GM23338 (cell line): ENCODE data around the gene PTPRO. TPM values are rescaled to one million over a fixed set of nuclear protein-coding genes. Genes with fewer than 3 reads are reported as not detected.

ENCODE experiments used
- ATAC-seq: fragments of 200-7000 bp; cut with Tn5 transposase; 3 replicates; pipeline ENCODE4 v1.9.1; 2020
- DNase-seq: peaks from one replicate; pipeline ENCODE4 v3.0.0-alpha.2; 2015; ENCODE audit warnings: low spot score
- H2AFZ ChIP-seq: fragments of 200-600 bp; sonication (generic); 2 replicates; pipeline ENCODE4 v1.8.0; 2016; ENCODE audit warnings: antibody characterized with exemption, mild to moderate bottlenecking, moderate library complexity
- H3F3A ChIP-seq: fragments of 200-600 bp; sonication (generic); replicated peaks from 2 replicates; pipeline ENCODE4 v1.8.0; 2017; ENCODE audit warnings: antibody characterized with exemption, mixed run types, low read depth
- H3K27ac ChIP-seq: fragments of 200-600 bp; sonication (generic); 2 replicates; pipeline ENCODE4 v1.6.1; 2016; ENCODE audit warnings: low read depth
- H3K27me3 ChIP-seq: fragments of 200-600 bp; sonication (generic); 2 replicates; pipeline ENCODE4 v1.8.0; 2016; ENCODE audit warnings: mild to moderate bottlenecking, mixed run types, moderate library complexity; ENCODE audit not compliant: insufficient read depth
- H3K36me3 ChIP-seq: fragments of 200-600 bp; sonication (generic); 2 replicates; pipeline ENCODE4 v1.8.0; 2016; ENCODE audit warnings: mild to moderate bottlenecking; ENCODE audit not compliant: insufficient read depth
- H3K4me1 ChIP-seq: fragments of 200-600 bp; sonication (generic); 2 replicates; pipeline ENCODE4 v1.8.0; 2016; ENCODE audit warnings: mild to moderate bottlenecking, moderate library complexity; ENCODE audit not compliant: insufficient read depth
- H3K4me2 ChIP-seq: fragments of 200-600 bp; sonication (generic); 2 replicates; pipeline ENCODE4 v1.7.1; 2017; ENCODE audit warnings: mixed run types
- H3K4me3 ChIP-seq: fragments of 200-600 bp; sonication (generic); 2 replicates; pipeline ENCODE4 v1.6.1; 2016; ENCODE audit warnings: mixed run types
- H3K79me2 ChIP-seq: fragments of 200-600 bp; sonication (generic); replicated peaks from 2 replicates; pipeline ENCODE4 v1.8.0; 2017; ENCODE audit warnings: mild to moderate bottlenecking; ENCODE audit not compliant: insufficient read depth
- H3K9me2 ChIP-seq: fragments of 200-600 bp; sonication (generic); 2 replicates; pipeline ENCODE4 v1.8.0; 2017; ENCODE audit not compliant: insufficient read depth
- H4K20me1 ChIP-seq: fragments of 200-600 bp; sonication (generic); replicated peaks from 2 replicates; pipeline ENCODE4 v1.8.0; 2017; ENCODE audit warnings: mild to moderate bottlenecking; ENCODE audit not compliant: insufficient read depth
- H3K27ac Mint-ChIP-seq: 2 replicates; pipeline ENCODE4 v1.8.0; 2020; ENCODE audit warnings: inconsistent platforms, mild to moderate bottlenecking, moderate library complexity, mixed read lengths
- H3K27me3 Mint-ChIP-seq: 3 replicates; pipeline ENCODE4 v1.8.0; 2022; ENCODE audit warnings: low read depth, mild to moderate bottlenecking, moderate library complexity, mixed read lengths, inconsistent platforms; ENCODE audit not compliant: insufficient read depth, poor library complexity
- H3K36me3 Mint-ChIP-seq: 3 replicates; pipeline ENCODE4 v1.8.0; 2021; ENCODE audit warnings: low read depth, mild to moderate bottlenecking, inconsistent platforms, moderate library complexity, mixed read lengths
- H3K4me1 Mint-ChIP-seq: 3 replicates; pipeline ENCODE4 v1.8.0; 2020; ENCODE audit warnings: mild to moderate bottlenecking, inconsistent platforms, mixed read lengths
- H3K4me3 Mint-ChIP-seq: 3 replicates; pipeline ENCODE4 v1.8.0; 2021; ENCODE audit warnings: moderate library complexity, mild to moderate bottlenecking, inconsistent platforms, mixed read lengths
- H3K9me3 Mint-ChIP-seq: 3 replicates; pipeline ENCODE4 v1.8.0; 2020; ENCODE audit warnings: moderate library complexity, mild to moderate bottlenecking, inconsistent platforms, mixed read lengths
- CTCF ChIP-seq, 2 experiments: fragments of 200-600 bp in 1 of 2; sonication (generic) in 1 of 2; conservative IDR thresholded peaks; 2 replicates each; pipeline versions ENCODE4 v1.5.1 to v1.6.1; 2016 to 2017; ENCODE audit warnings: antibody characterized with exemption in 2 of 2, low read depth in 2 of 2, mild to moderate bottlenecking in 2 of 2, moderate library complexity in 1 of 2
- JUNB ChIP-seq: IDR thresholded peaks from one replicate; pipeline ENCODE4 v1.6.1; 2016; ENCODE audit warnings: antibody characterized with exemption; ENCODE audit not compliant: unreplicated experiment
- POLR2AphosphoS5 ChIP-seq: IDR thresholded peaks from 2 replicates; pipeline ENCODE4 v1.6.1; 2016; ENCODE audit warnings: antibody characterized with exemption, low read depth
- REST ChIP-seq: IDR thresholded peaks from one replicate; pipeline ENCODE4 v1.6.1; 2018; ENCODE audit warnings: antibody characterized with exemption; ENCODE audit not compliant: unreplicated experiment
- ZNF114 ChIP-seq: fragments of 250-450 bp; sonication (Bioruptor Pico); IDR thresholded peaks from 2 replicates; pipeline ENCODE4 v1.5.0; 2020; ENCODE audit warnings: mild to moderate bottlenecking, moderate library complexity
- ZNF331 ChIP-seq: fragments of 250-450 bp; sonication (Bioruptor Pico); IDR thresholded peaks from 2 replicates; pipeline ENCODE4 v1.5.0; 2020; ENCODE audit warnings: low read depth, mild to moderate bottlenecking, moderate library complexity
- polyA plus RNA-seq: library from polyadenylated mRNA; unstranded; fragments of >200 nt; fragmentation: Nextera tagmentation; extraction: Ambion mirVana; gene quantifications from 2 replicates; pipeline ENCODE4 v1.2.1, GENCODE V29; 2016
- total RNA-seq: library from RNA; depleted of rRNA; stranded (reverse); fragments of >200 nt; shearing (Covaris generic); gene quantifications from 2 replicates; pipeline ENCODE4 v1.2.3, GENCODE V29; 2014
- TF ChIP-seq, protein P1 (sequence below): IDR thresholded peaks from 2 replicates; pipeline ENCODE4 v1.6.1; 2016; ENCODE audit warnings: antibody characterized with exemption
- TF ChIP-seq, protein P2 (sequence below): fragments of 250-450 bp; sonication (Bioruptor Pico); IDR thresholded peaks from 2 replicates; pipeline ENCODE4 v1.5.0; 2020; ENCODE audit warnings: mild to moderate bottlenecking, moderate library complexity

The PTPRO gene
- total and polyA plus RNA-seq, 2 experiments from 2014 or later, result 1.4 to 1.5 TPM

DNA sequence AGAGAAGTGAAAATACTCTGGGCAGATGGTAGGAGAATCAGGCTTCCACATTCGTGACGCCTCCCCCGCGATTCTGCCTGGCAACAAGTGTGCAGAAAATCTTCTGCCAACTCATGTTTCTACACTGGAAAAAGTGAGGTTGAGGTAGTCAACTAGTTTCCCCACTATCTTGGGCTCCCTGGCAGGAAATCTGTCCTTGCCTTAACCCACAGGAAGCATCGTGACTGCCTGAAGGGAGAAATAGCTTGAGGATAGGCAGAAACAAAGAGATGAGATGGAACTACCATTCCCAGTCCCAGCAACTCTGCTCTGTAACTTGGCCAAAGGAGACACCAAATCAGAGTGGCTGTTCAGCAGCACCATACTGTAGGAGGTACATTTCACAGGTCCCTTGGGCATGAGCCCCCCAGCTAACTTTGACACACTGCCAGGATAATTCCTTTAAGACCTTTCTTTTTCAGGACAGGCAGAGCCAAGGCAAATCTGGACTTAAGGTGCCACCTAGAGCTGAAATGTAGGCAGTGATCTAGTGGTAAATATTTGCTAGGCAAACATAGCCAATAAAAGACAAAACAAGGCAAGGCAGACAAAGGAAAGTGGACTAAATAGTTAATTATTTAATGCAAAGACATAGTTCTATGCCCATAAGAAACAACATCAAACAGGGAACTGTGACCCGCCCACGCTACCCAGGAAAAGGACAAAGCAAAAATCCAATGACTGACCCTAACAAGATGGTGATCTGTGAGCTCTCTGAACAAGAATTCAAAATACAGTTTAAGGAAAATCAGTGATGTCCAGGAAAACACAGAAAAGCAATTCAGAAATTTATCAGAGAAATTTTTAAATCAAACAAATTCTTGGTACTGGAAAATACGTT lies 205.1 kb downstream of the PTPRO start:
- H3K4me1 Mint-ChIP-seq, result peaks cover 13% of the 10 kb centered on the region
- Histone ChIP-seq H3K9me2 (no peaks in the 10 kb centered on the region), H3K4me2 (no peak overlapping the region), H3K27me3 (no peaks in the 10 kb centered on the region), H3K27ac (no peak overlapping the region), H3K36me3 (no peaks in the 10 kb centered on the region), H3K4me3 (no peak overlapping the region), H3K79me2 (no peaks in the 10 kb centered on the region), H2AFZ (peak overlapping the region; percentile 76), H3K4me1 (no peaks in the 10 kb centered on the region), H3F3A (no peaks in the 10 kb centered on the region), H4K20me1 (no peaks in the 10 kb centered on the region)
- H3K36me3 Mint-ChIP-seq, result no peaks in the 10 kb centered on the region
- peak; percentile 66 for DNase-seq
- peak; percentile 83 for ATAC-seq
- TF ChIP-seq CTCF (conservative IDR thresholded peaks at IDR 0.05; ENCODE audit: low read depth in 2 of 2) (peak; percentile 67 to 76), REST (no peak)
- H3K4me3 Mint-ChIP-seq, result no peak overlapping the region
- no peaks in the 10 kb centered on the region for H3K9me3 Mint-ChIP-seq
- 0 out of 2 replicates have a peak overlapping the region, but pooled peaks have one; percentile 7 for H3K27ac Mint-ChIP-seq
- no peaks in the 10 kb centered on the region for H3K27me3 Mint-ChIP-seq

DNA sequence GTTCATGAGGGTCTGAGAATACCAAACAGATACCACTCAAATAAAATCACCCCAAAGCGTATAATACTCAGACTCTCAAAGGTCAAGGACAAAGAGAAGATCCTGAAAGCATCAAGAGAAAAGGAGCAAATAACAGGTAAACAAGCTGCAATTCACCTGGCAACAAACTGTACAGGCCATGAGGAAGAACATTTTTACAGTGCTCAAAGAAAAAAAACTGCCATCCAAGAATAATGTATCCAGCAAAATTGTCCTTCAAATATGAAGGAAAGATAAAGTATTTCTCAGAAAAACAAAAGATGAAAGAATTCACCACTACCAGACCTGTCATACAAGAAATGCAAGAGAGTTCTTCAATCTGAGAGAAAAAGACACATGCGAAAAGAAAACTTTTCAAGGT lies 206.4 kb downstream of the PTPRO start:
- H3K27ac ChIP-seq, result no peak overlapping the region
- peaks cover 13% of the 10 kb centered on the region for H3K4me1 Mint-ChIP-seq
- TF ChIP-seq, protein P1, sequence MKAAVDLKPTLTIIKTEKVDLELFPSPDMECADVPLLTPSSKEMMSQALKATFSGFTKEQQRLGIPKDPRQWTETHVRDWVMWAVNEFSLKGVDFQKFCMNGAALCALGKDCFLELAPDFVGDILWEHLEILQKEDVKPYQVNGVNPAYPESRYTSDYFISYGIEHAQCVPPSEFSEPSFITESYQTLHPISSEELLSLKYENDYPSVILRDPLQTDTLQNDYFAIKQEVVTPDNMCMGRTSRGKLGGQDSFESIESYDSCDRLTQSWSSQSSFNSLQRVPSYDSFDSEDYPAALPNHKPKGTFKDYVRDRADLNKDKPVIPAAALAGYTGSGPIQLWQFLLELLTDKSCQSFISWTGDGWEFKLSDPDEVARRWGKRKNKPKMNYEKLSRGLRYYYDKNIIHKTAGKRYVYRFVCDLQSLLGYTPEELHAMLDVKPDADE, result no peak
- no peak for TF ChIP-seq POLR2AphosphoS5
- no peak for TF ChIP-seq JUNB
- TF ChIP-seq, protein P2, sequence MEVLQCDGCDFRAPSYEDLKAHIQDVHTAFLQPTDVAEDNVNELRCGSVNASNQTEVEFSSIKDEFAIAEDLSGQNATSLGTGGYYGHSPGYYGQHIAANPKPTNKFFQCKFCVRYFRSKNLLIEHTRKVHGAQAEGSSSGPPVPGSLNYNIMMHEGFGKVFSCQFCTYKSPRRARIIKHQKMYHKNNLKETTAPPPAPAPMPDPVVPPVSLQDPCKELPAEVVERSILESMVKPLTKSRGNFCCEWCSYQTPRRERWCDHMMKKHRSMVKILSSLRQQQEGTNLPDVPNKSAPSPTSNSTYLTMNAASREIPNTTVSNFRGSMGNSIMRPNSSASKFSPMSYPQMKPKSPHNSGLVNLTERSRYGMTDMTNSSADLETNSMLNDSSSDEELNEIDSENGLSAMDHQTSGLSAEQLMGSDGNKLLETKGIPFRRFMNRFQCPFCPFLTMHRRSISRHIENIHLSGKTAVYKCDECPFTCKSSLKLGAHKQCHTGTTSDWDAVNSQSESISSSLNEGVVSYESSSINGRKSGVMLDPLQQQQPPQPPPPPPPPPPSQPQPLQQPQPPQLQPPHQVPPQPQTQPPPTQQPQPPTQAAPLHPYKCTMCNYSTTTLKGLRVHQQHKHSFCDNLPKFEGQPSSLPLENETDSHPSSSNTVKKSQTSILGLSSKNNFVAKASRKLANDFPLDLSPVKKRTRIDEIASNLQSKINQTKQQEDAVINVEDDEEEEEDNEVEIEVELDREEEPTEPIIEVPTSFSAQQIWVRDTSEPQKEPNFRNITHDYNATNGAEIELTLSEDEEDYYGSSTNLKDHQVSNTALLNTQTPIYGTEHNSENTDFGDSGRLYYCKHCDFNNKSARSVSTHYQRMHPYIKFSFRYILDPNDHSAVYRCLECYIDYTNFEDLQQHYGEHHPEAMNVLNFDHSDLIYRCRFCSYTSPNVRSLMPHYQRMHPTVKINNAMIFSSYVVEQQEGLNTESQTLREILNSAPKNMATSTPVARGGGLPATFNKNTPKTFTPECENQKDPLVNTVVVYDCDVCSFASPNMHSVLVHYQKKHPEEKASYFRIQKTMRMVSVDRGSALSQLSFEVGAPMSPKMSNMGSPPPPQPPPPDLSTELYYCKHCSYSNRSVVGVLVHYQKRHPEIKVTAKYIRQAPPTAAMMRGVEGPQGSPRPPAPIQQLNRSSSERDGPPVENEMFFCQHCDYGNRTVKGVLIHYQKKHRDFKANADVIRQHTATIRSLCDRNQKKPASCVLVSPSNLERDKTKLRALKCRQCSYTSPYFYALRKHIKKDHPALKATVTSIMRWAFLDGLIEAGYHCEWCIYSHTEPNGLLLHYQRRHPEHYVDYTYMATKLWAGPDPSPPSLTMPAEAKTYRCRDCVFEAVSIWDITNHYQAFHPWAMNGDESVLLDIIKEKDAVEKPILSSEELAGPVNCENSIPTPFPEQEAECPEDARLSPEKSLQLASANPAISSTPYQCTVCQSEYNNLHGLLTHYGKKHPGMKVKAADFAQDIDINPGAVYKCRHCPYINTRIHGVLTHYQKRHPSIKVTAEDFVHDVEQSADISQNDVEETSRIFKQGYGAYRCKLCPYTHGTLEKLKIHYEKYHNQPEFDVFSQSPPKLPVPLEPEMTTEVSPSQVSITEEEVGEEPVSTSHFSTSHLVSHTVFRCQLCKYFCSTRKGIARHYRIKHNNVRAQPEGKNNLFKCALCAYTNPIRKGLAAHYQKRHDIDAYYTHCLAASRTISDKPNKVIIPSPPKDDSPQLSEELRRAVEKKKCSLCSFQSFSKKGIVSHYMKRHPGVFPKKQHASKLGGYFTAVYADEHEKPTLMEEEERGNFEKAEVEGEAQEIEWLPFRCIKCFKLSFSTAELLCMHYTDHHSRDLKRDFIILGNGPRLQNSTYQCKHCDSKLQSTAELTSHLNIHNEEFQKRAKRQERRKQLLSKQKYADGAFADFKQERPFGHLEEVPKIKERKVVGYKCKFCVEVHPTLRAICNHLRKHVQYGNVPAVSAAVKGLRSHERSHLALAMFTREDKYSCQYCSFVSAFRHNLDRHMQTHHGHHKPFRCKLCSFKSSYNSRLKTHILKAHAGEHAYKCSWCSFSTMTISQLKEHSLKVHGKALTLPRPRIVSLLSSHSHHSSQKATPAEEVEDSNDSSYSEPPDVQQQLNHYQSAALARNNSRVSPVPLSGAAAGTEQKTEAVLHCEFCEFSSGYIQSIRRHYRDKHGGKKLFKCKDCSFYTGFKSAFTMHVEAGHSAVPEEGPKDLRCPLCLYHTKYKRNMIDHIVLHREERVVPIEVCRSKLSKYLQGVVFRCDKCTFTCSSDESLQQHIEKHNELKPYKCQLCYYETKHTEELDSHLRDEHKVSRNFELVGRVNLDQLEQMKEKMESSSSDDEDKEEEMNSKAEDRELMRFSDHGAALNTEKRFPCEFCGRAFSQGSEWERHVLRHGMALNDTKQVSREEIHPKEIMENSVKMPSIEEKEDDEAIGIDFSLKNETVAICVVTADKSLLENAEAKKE (CRISPR knock-in tag), result no peak
- no peak for TF ChIP-seq ZNF331 (CRISPR knock-in tag)
- no peak for TF ChIP-seq ZNF114

More for the DNA sequence above, 206.4 kb downstream of the PTPRO start:
- Histone ChIP-seq H3K79me2 (no peaks in the 10 kb centered on the region), H3K4me3 (no peak overlapping the region), H2AFZ (no peak overlapping the region), H3K4me2 (no peak overlapping the region), H3K4me1 (no peaks in the 10 kb centered on the region), H3K27me3 (no peaks in the 10 kb centered on the region), H3F3A (no peaks in the 10 kb centered on the region), H4K20me1 (no peaks in the 10 kb centered on the region), H3K9me2 (no peaks in the 10 kb centered on the region), H3K36me3 (no peaks in the 10 kb centered on the region)
- Mint-ChIP-seq H3K9me3 (no peaks in the 10 kb centered on the region), H3K36me3 (no peaks in the 10 kb centered on the region), H3K27me3 (no peaks in the 10 kb centered on the region), H3K4me3 (no peak overlapping the region), H3K27ac (no peak overlapping the region)
- DNase-seq (no peak), ATAC-seq (no peak)
